ENCODE measurements around the gene LRP2.
"Not testable (repeated sequence)": the region's sequence is repeated elsewhere in the genome, so short reads cannot be mapped to it uniquely, and the experiment has no call there.

Gene LRP2

DNA sequence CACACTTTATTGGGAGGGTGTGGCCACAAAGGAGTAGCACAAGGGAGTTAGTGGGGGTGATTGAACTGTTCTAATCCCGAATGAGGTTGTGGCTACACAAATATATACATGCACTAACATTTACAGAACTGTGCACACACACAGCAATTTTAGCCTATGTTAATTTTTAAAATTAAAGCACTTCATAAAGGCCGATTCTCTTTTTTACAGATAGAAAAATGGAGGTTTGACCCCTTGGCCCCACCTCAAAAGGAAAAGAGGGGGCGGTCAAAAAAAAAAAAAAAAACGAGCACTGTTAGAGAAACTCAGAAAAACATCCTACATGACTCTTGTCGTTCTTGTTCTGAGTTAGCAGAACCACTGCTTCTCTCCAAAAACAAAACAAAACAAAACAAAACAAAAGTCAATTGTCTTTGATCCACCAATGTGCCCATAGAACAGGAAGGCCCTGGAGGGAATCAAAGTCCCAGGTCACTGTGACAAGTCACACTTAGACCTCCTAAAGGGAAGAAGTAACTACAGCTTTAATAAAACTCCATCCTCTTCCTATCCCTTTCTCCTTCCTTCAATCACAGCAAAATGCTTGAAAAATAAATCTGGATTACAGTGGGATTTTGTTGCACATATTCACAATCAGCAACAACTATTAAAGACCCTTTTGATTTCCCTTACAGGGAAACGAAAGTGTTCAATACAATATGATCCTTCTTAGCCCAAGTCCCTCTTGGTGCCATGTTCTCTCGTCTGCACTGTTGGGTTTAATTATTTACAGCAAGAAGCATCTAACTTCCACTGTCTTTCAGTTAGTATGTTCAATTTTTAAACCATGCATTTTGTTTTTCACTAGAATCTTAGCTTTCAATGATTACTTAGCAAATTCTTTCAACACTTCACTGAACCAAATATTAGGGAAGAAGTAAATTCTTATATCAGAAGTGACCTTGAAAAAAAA, 16.6 kb downstream of the LRP2 start:
- DNase-seq = no peak

DNA sequence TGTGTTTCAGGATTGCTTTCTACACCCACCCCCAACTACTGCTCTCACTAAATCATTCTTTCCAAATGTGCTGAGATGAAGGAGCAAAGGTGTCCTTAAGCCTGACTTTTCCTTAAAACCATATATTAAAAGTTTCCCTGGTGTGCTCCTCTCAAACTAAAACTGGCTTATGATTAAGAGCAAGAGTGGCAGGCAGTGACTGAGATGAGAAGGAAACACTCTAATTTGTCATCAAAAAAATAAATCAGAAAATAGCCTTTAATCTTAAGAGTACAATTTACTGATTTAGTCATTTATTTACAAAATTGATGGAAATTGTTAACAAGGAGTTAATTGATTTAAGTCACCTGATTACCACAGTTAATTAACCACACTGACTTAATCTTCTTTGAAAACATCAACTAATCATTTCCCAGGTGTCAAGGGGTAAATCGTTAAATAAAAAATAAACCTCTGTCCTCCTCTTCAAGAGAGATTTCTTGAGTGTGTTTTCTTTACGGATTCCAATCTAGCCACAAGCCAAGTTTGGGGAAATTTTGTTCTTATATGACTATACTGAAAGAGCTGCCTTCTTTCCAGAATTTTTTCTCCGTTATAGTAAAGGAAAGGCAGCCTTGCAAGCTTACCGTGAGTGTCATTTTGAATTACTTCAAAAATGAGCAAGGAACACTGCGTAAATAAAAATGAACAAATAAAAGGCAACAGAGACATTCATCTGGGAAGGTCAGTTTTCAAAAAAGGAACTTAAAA, 17.4 kb downstream of the LRP2 start:
- no peak for DNase-seq

DNA sequence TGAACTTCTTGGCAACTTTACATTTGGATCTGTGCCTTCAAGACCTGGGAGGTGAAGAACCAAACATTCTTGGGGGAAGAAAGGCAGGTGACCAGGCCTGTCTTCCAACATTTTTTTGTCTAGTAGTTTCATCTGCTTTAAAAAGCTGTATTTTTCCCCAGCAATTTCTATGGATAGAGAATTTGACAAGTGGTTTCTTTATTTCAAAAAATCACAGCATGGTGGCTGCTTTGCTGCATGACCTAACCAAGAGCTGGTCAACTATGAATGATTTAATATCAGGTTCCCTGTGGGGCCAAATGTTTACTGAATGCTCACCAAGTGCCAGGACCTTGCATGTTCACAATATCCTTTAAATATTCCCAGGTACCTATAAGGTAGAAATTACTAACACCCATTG, 19.1 kb downstream of the LRP2 start:
- no peak for DNase-seq

DNA sequence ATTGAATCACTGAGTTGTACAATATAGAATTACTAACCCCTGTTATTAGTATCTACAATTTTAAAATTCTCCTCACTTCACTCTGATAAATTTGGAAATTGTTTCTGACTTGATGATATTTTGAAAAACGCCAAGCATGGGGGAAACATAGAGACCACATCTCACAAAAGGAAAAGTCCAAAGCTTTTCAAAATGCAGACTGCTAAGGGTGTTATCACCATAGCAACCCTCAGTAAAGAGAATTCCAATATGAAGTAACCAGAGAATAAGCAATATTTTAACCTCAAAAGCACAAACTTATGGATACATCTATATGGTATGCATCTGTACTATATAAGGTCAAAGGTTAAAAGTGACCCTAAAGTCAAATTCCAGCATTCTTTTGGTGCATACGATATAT, 22.7 kb downstream of the LRP2 start:
- DNase-seq = no peak

DNA sequence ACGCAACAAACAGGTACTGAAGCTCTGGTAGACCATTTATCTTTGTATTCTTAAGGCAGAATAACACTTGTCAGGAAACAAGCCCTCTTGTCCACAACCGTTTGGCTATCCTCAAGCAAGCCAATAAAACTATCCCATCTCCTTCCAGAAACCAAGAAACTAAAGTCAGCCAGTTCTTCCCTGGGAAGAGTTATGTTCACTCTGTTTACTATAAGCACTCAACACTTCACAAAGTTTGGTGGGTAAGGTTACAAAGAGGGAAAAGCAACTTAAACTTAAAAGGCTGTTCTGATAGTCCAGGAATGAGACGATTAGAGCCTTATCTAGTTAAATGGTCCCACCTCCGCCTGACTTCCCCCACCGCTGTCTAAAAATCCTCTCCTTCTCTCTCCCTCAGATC, 25.6 kb downstream of the LRP2 start:
- DNase-seq = no peak

DNA sequence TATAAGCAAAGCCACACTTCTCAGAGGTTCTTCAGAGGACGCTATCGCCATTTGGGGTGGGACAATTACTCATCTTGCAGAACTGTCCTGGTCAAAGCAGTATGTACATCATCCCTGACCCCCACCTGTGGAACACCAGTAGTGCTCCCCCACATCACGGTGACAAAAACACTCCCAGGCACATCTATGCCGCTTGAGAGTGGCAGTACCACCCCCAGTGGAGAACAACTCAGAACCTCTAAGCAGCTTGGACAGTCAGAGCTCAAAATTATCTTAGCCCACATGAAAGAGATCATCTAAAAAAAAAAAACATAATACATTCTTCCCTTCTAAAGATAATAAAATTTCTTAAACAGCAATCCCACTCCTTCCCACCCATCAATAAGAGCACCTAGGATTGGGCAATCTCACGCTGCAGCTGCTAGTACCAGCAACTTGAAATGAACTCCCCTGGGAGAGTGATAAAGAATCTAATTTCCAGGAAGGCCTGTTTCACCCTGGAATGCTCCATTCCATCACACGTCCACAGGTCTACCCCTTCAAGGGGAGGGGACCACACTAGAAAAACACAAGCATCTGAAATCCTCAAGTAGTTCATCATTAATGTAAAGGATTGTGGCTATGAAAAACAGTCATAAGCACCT, 31.7 kb downstream of the LRP2 start:
- DNase-seq = no peak

DNA sequence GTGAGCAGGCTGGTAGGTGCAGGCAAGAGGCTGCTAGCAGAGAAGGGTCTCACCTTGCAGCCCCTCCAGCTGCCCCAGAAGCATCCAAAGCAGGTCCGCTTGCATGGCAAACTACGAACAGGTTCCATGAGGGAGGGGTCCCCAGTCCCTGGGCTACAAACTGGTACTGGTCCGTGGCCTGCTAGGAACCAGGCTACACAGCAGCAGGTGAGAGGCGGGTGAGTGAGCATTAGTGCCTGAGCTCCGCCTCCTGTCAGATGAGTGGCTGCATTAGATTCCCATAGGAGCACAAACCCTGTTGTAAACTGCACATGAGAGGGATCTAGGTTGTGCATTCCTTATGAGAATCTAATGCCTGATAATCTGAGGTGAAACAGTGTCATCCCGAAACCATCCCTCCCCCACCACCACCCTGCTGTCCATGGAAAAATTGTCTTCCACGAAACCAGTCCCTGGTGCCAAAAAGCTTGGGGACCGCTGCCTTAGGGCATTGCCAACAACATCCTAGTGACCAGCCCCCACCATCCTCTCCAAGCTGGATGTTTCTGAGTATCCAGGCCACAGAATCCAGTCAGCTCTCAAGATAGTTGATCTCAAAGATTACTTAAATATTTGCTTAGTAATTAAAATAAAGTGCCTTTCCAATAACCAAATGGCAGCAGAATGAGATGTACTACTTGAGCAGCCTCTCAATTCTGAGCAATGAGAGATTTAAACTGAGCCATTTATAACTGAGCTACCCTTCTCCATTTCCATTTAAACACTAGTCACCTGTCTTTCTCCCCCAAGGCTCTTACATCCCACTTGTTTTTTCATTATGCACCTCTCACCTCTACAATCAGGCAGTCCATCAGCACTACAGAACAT, 32.4 kb downstream of the LRP2 start:
- no peak for DNase-seq

DNA sequence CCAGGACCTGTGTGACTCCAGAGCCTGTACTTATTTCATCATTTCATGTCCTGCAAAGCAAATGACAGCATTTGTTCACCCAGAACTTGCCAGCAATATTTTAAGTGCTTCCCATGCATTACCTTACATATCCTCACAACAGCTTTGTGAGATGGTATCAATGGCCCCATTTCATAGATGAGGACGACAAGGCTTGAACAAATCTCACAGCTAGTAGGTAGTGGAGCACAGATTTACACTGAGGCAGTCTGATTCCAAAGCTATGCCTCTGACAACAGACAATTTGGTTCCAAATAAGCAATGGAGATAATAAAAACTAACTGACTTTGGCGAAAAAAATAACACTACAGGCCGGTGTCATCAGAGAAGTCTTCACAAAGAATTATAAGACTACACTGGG, 33.5 kb downstream of the LRP2 start:
- no peak for DNase-seq

DNA sequence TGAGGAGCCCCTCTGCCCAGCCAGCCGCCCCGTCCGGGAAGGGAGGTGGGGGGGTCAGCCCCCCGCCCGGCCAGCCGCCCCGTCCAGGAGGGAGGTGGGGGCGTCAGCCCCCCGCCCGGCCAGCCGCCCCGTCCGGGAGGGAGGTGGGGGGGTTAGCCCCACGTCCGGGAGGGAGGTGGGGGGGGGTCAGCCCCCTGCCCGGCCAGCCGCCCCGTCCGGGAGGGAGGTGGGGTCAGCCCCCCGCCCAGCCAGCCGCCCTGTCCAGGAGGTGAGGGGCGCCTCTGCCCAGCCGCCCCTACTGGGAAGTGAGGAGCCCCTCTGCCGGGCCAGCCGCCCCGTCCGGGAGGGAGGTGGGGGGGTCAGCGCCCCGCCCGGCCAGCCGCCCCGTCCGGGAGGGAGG, 34.5 kb downstream of the LRP2 start:
- not testable (repeated sequence) for DNase-seq

DNA sequence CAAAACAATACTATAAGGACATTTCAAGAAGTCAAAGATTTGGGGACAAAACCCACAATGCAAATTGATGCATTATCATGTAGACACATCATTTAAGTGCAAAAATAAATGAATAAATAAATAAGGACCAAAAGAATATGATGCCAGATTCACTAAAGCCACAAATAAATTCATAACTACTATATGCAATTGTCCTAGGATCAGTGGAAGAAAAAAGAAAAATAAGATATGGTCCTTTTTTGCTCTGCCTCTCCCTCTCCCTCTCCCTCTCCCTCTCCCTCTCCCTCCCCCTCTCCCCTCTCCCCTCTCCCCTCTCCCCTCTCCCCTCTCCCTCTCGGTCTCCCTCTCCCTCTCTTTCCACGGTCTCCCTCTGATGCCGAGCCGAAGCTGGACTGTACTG, 36.4 kb downstream of the LRP2 start:
- not testable (repeated sequence) for DNase-seq

DNA sequence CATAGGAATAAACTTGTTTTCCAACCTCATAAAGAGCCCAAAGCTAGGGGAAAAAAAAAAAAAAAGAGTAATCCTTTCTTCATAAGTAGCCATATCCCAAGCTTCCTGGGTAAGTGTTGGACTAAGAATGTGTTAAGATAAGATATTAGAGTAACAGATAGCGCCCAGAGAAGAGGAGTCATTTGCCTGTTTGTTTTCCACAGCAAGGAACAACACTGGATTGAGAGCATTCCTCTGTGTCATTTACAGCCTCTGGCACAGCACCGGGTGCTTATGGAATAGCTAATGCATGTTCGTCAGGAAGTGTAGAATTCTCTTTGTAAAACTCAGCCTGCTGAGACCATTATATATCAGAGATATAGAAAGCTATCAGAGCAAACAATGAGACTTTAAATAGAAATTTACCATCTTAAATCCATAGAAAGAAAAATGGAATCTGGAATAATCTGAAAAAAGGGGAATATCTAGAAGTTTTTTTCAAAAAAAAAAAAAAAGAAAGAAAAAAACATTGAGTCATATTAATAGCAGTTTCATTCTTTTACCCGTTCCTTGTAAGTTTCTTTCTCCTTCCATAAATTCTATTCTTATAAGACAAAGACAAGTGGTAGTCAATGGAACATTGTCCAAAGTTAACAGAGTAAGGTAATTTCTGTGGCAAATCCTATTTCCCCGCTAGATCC, 37.6 kb downstream of the LRP2 start:
- no peak for DNase-seq

DNA sequence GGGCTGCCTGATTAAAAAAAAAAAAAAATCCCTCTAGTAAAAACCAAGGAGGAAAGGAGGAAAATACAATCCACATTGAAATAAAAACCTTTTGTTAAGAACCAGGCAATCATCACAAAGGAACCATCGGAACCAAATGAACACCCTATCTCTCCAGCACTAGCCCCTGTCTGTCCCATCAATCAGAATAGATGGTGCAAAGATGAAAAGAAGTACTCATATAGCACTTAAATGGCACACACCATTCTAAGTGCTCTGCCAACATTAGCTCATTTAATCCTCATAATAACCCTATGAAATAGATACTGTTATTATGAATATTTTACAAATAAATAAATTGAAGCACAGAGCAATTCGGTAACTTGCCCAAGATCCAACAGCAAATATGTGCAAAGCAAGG, 38.5 kb downstream of the LRP2 start:
- no peak for DNase-seq

DNA sequence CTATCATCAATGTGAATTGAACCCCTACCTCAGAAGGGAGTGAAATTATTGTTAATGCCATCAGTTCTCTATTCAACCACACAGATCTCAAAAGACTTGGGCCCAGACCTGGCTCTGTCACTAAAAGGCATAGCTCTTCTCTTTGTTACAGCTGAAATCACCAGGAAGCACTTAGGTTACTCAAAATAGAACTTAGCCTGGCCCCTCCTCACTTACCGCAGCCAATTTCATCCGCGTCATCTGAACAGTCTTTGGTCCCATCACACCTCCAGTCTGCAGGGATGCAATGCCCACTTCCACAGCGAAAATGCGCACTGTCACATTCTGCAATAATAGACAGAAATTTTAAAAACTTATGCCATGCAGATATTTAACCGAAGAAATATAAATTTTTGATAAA, 41.8 kb downstream of the LRP2 start:
- no peak for DNase-seq

DNA sequence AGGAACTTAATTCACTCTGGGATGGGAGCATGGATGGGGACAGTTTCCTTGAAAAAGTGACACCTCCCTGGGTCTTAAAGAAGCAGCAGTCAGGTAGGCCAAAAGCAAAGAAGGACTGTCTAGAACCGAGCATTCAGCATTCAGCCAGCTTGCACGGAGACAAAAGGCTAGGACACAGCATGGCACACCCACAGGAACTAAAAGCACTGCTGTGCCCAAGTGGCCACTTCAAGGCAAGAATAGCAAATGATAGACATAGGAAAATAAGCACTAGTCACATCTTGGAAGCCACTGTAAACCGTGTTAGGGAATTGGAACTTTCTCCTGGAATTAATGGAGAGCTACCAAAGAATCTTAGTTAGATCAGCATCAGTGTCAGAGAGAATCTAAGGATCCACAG, 47.0 kb downstream of the LRP2 start:
- no peak for DNase-seq

DNA sequence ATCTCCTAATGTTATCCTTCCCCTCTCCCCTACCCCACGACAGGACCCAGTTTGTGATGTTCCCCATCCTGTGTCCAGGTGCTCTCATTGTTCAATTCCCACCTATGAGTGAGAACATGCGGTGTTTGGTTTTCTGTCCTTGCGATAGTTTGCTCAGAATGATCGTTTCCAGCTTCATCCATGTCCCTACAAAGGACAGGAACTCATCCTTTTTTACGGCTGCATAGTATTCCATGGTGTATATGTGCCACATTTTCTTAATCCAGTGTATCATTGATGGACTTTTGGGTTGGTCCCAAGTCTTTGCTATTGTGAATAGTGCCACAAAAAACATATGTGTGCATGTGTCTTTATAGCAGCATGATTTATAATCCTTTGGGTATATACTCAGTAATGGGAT, 54.0 kb downstream of the LRP2 start:
- DNase-seq = not testable (repeated sequence)

DNA sequence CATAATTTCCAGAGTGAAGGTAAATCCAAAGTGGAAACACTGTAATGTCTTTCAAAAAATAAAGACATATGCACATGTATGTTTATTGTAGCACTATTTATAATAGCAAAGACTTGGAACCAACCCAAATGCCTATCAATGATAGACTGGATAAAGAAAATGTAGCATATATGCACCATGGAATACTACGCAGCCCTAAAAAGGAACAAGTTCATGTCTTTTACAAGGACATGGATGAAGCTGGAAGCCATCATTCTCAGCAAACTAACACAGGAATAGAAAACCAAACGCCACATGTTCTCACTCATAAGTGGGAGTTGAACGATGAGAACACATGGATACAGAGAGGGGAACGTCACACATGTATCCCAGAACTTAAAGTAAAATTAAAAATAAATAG, 57.6 kb downstream of the LRP2 start:
- DNase-seq = not testable (repeated sequence)

DNA sequence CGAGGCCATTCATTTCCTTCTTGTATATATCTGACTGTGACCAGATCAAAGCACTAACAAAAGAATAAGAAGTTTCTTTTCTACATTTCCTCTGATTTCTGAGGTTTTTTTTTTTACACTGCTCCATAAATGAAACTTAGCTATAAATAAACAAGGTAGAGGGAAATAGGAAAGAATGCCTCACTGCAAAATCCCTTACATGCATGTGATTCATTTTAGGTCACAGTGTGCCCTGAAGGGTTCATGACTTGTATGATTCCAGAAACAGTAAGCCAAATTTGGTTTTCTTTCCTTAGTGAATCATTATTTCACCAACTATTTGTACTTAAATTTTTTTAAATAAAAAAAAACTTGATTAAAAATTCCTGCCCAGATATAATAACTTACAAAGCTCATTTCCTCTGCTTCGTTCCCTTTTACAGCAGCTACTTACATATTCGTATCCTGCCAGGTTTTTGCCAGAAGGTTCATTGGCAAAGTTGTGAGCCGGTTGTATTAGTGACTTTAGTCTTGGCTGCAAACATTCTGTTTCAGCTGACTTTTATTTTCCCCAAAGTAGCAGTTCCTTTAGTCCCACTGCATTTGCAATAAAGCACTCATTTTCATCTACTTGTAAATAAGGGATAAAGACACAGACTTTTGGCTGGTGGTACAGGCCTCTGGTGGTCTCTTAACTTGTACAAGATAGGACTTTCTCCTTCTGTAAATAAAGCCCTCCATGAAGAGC, 58.6 kb downstream of the LRP2 start:
- DNase-seq = no peak

DNA sequence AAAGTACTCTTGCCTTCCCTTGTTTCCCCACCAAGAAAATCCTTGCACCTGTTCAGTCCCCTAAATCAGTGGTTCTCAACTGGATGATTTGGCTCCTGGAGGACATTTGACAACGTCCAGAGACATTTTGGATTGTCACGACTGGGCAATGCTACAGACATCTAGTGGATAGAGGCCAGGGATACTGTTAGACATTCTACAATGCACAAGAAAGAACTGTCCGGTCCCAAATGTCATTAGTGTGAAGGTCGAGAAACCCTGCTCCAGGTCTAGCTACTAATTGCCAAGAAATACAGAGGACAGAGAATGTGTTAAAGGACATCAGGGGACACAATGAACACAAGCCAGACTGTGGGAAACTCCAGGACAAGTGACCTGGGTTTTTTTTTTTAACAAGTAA, 60.0 kb downstream of the LRP2 start:
- no peak for DNase-seq

DNA sequence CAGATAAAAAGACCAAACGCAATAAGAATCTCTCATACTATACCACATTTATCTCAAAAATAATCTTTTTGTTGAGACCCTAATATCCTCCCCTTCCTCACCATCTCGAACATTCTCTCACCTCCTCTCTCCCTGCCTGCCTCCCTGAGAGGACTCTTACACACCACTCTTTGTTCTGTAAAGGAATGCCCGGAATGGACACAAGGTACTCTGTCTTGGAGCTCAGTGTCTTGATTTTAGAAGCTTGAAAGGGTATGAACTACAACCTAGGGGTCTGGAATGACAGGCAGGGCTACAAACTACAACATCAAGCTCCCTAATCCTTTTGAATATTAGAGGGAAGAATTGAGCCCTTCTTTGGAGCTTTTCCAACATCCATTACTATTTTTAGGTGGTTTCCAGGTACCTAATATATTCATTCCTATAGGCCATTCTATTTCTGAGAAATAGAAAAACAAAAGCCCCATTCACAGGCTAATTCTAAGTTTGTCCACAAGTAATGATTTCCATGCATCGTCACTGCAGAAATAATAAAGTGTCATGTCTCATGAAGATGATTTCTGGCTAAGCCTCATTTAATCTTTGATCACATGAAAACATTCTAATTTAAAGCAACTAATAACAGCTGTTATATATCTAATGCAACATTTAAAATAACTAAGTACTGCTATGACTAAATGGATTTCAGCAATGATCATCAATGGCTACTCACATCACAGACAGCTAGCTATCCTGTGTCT, 60.6 kb downstream of the LRP2 start:
- no peak for DNase-seq

DNA sequence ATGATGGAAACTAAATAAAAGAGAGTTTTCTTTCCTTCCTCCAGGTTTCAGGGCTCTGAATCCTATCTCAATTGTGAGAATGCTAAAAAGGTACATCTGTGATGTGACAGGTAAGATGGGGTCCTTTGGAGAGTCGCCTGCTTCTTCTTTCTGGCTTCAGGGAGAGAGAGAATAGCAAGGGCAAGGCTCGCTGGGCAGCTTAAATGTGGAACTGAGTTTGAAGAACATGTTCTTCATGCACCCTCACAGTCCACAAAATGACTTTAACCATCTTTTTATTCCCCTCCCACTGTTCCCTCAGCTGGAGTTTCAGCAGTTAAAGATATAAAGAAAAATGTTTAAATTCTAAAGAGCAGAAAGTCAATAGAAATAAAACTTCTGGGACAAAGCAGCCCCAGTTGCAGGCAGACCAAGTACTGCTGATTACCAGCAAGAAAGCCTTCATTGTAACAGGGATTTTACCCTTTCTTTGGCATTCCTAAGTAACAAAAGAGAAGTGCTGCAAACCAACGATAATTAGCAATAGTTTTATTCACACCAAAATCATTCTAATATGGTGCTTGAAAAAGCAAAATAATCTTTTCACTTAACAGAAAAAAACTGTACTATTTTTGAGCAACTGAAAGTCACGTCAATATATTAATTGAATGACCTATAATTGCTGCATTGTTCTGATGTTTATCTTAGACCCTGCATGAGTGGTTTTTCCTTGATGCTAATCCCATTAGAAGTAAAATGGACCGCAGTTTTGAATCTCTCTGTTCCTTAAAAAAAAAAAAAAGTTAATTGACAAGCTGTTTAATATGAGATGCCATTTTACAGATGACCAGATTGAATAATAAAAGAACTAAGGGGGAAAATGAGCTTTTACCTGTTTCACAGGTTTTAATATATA, 61.5 kb downstream of the LRP2 start:
- no peak for DNase-seq

Data from RPMI8226 (cell line).